ENCODE results near the gene DLGAP4. TPM values are rescaled to one million over a fixed set of nuclear protein-coding genes. Genes with fewer than 3 reads are reported as not detected.

Gene DLGAP4
- total and polyA plus RNA-seq, 7 donors, result 53.5 to 151 (median 90.4) TPM

- Histone ChIP-seq H3K27me3 (ENCODE audit: insufficient read depth in 3 of 3, low read length in 2 of 3) (no peaks in the 10 kb centered on the region), H3K36me3 (ENCODE audit: insufficient read depth in 1 of 2, low read depth in 1 of 2) (peaks cover 0 to 11% of the 10 kb centered on the region in 2 donors), H3K27ac (peak overlapping the region; percentile 65), H3K4me3 (peak overlapping the region; percentile 3), H3K4me1 (peaks cover 99% of the 10 kb centered on the region), H3K9me3 (no peaks in the 10 kb centered on the region)
- 38 to 52% (median 39%) methylated on average over 10 of the region's 10 CpGs for WGBS, 3 donors
- DNase-seq (no peak), ATAC-seq (peak; percentile 12 to 34 (median 26))
- intact Hi-C loops (cut with DNase I), result loop anchor here in 1 of 2 donors (10.0 kb wide), 1 partner anchor 136 kb away; the partner anchor contains the start of gene RAB5IF
- TF ChIP-seq CTCF (IDR thresholded peaks at IDR 0.05), result no peak
These were observed 162.2 kb downstream of the DLGAP4 start for GRCh38 chr20:36468149-36469000.

- H3K27ac ChIP-seq, result peak overlapping the region; percentile 74
- DNase-seq, result no peak
- intact Hi-C loops (cut with DNase I), result loop anchor here in 1 of 2 donors (10.0 kb wide), 1 partner anchor 135 kb away; the partner anchor contains the start of gene RAB5IF
- H3K4me3 ChIP-seq, result no peak overlapping the region
- 29 to 43% (median 33%) methylated on average over 2 of the region's 2 CpGs for WGBS, 3 donors
- TF ChIP-seq CTCF (IDR thresholded peaks at IDR 0.05), result no peak
- ATAC-seq, result no peak
- no peaks in the 10 kb centered on the region for H3K27me3 ChIP-seq (ENCODE audit: insufficient read depth in 3 of 3, low read length in 2 of 3)
- peaks cover 99% of the 10 kb centered on the region for H3K4me1 ChIP-seq
- H3K36me3 ChIP-seq (ENCODE audit: insufficient read depth in 1 of 2, low read depth in 1 of 2), result peaks cover 0 to 11% of the 10 kb centered on the region in 2 donors
- no peaks in the 10 kb centered on the region for H3K9me3 ChIP-seq
These were observed 163.8 kb downstream of the DLGAP4 start for GRCh38 chr20:36469973-36470372.

GRCh38 chr20:36471885-36472636, 165.9 kb downstream of the DLGAP4 start:
- DNase-seq (no peak), ATAC-seq (peak in 1 of 4 donors; percentile 18)
- H3K9me3 ChIP-seq, result no peaks in the 10 kb centered on the region
- H3K27ac ChIP-seq, result peak overlapping the region; percentile 74
- WGBS, 3 donors, result 54 to 81% (median 57%) methylated on average over 9 of the region's 9 CpGs
- no peaks in the 10 kb centered on the region for H3K27me3 ChIP-seq (ENCODE audit: insufficient read depth in 3 of 3, low read length in 2 of 3)
- no peaks in the 10 kb centered on the region for H3K36me3 ChIP-seq (ENCODE audit: insufficient read depth in 1 of 2, low read depth in 1 of 2)
- H3K4me1 ChIP-seq, result peaks cover 86% of the 10 kb centered on the region
- TF ChIP-seq CTCF (IDR thresholded peaks at IDR 0.05), result no peak
- intact Hi-C loops (cut with DNase I), result no loop called here
- peak overlapping the region; percentile 35 for H3K4me3 ChIP-seq

GRCh38 chr20:36472637-36473090, 166.5 kb downstream of the DLGAP4 start:
- WGBS, 3 donors, result 12 to 16% (median 14%) methylated on average over 6 of the region's 6 CpGs
- DNase-seq (peak; percentile 57 to 70), ATAC-seq (peak; percentile 43 to 64 (median 58))
- no peaks in the 10 kb centered on the region for H3K36me3 ChIP-seq (ENCODE audit: insufficient read depth in 1 of 2, low read depth in 1 of 2)
- H3K4me1 ChIP-seq, result peaks cover 86% of the 10 kb centered on the region
- H3K4me3 ChIP-seq, result peak overlapping the region; percentile 35
- TF ChIP-seq CTCF (IDR thresholded peaks at IDR 0.05), result no peak
- H3K9me3 ChIP-seq, result no peaks in the 10 kb centered on the region
- intact Hi-C loops (cut with DNase I), result no loop called here
- H3K27me3 ChIP-seq (ENCODE audit: insufficient read depth in 3 of 3, low read length in 2 of 3), result no peaks in the 10 kb centered on the region
- H3K27ac ChIP-seq, result peak overlapping the region; percentile 74

Measured in psoas muscle (tissue), 8 donors.